Measurements from ENCODE around the gene FADS2.

FADS2 gene

GRCh38 chr11:61795876-61796526 lies 32.1 kb upstream of the FADS2 start:
- DNase-seq, result no peak

GRCh38 chr11:61797263-61797944 lies 30.7 kb upstream of the FADS2 start:
- peak; percentile 83 for DNase-seq

- DNase-seq, result no peak
Measured at GRCh38 chr11:61799665-61800284, 28.3 kb upstream of the FADS2 start.

GRCh38 chr11:61800331-61801281 lies 27.5 kb upstream of the FADS2 start:
- DNase-seq, result no peak

- no peak for DNase-seq
Measured at GRCh38 chr11:61802605-61803004, 25.5 kb upstream of the FADS2 start.

GRCh38 chr11:61803889-61804647 lies 24.0 kb upstream of the FADS2 start:
- no peak for DNase-seq

GRCh38 chr11:61805146-61805545 lies 23.0 kb upstream of the FADS2 start:
- DNase-seq, result no peak

- DNase-seq, result no peak
Measured at GRCh38 chr11:61806785-61807184, 21.3 kb upstream of the FADS2 start.

GRCh38 chr11:61810671-61811175 lies 17.4 kb upstream of the FADS2 start:
- no peak for DNase-seq

- DNase-seq, result no peak
Measured at GRCh38 chr11:61811831-61812230, 16.3 kb upstream of the FADS2 start.

- DNase-seq, result no peak
Measured at GRCh38 chr11:61812736-61813411, 15.2 kb upstream of the FADS2 start.

- peak; percentile 38 for DNase-seq
Measured at GRCh38 chr11:61814247-61814957, 13.7 kb upstream of the FADS2 start.

- peak; percentile 95 for DNase-seq
Measured at GRCh38 chr11:61814958-61815789, 12.9 kb upstream of the FADS2 start.

GRCh38 chr11:61815790-61816735 lies 12.0 kb upstream of the FADS2 start:
- DNase-seq, result peak; percentile 78

- peak; percentile 91 for DNase-seq
Measured at GRCh38 chr11:61816736-61817455, 11.2 kb upstream of the FADS2 start, which contains the start of gene FADS1. FADS1 (minus strand) TSS chr11:61817003; CDS start chr11:61816929, 74 bp downstream.

GRCh38 chr11:61817471-61818202 lies 10.5 kb upstream of the FADS2 start:
- no peak for DNase-seq

GRCh38 chr11:61820174-61820573 lies 7.9 kb upstream of the FADS2 start:
- no peak for DNase-seq
